Measurements from ENCODE around the gene SLC45A1. TPM values are rescaled to one million over a fixed set of nuclear protein-coding genes. Genes with fewer than 3 reads are reported as not detected.

SLC45A1 gene
- total RNA-seq, 1 experiment from 2014 or later: 13.8 TPM

- Histone ChIP-seq H3K27me3 (ENCODE audit: insufficient read depth, low read length) (no peaks in the 10 kb centered on the region), H3K79me2 (ENCODE audit: insufficient read depth, low read length) (no peaks in the 10 kb centered on the region; the same call in none of the 2 replicates), H3K4me2 (ENCODE audit: low read length) (no peak overlapping the region), H3K27ac (ENCODE audit: low read depth, low read length) (no peak overlapping the region), H4K20me1 (ENCODE audit: insufficient read depth) (no peaks in the 10 kb centered on the region), H3K36me3 (ENCODE audit: control insufficient read depth in 1 of 2, insufficient read depth in 2 of 2, low read length in 2 of 2) (peaks cover 0 to 6% of the 10 kb centered on the region in 2 experiments; a peak in 1 of 4 replicates), H3K9ac (ENCODE audit: low read length) (no peak overlapping the region), H2AFZ (ENCODE audit: low read depth, low read length, poor library complexity, severe bottlenecking) (no peak overlapping the region), H3K4me3 (replicated peaks in 1 of 2; ENCODE audit: low read depth in 1 of 2, low read length in 2 of 2) (no peak overlapping the region), H3K4me1 (ENCODE audit: control insufficient read depth in 1 of 2, insufficient read depth in 2 of 2, low read length in 2 of 2) (no peaks in the 10 kb centered on the region), H3K9me3 (ENCODE audit: control insufficient read depth in 1 of 2, insufficient read depth in 1 of 2, low read depth in 1 of 2, low read length in 2 of 2) (no peaks in the 10 kb centered on the region), H3K9me2 (ENCODE audit: insufficient read depth) (no peaks in the 10 kb centered on the region)
- POLR2A ChIA-PET: interaction anchor here (0.7 kb wide), 1 partner anchor 19 kb away, joined by 3 read pairs; no protein-coding TSS in a partner anchor
- no TSS peak for BruUV-seq (replicated peaks)
- ATAC-seq: no peak
- DNase-seq (ENCODE audit: low read depth, low spot score): no peak
- intact Hi-C loops (cut with micrococcal nuclease): no loop called here
- CTCF ChIA-PET: interaction anchor here (1.1 kb wide), 1 partner anchor 15 kb away, joined by 3 read pairs; no protein-coding TSS in a partner anchor
- no peak for TF ChIP-seq JUND (IDR thresholded peaks at IDR 0.05)
- no peak for TF ChIP-seq EZH2phosphoT487 (IDR thresholded peaks at IDR 0.05; ENCODE audit: borderline replicate concordance)
- no peak for TF ChIP-seq CBX3 (IDR thresholded peaks at IDR 0.05; ENCODE audit: low read depth)
- no peak for TF ChIP-seq POLR2A (IDR thresholded peaks at IDR 0.05; ENCODE audit: borderline replicate concordance, extremely low read depth, insufficient read depth, insufficient read length)
- no peak for TF ChIP-seq EGR1 (IDR thresholded peaks at IDR 0.05; ENCODE audit: low read depth)
- no peak for TF ChIP-seq ZFX (IDR thresholded peaks at IDR 0.05)
- TF ChIP-seq SRF (IDR thresholded peaks at IDR 0.05; ENCODE audit: low read depth): no peak
- TF ChIP-seq ATF3 (IDR thresholded peaks at IDR 0.05): no peak
- TF ChIP-seq FOSL1 (IDR thresholded peaks at IDR 0.05; ENCODE audit: low read depth): no peak
- no peak for TF ChIP-seq CTCF (IDR thresholded peaks at IDR 0.05 in 2 of 3, conservative IDR thresholded peaks at IDR 0.05 in 1 of 3; ENCODE audit: borderline replicate concordance in 1 of 3, insufficient read depth in 1 of 3, low read depth in 2 of 3, low read length in 2 of 3)
- no peak for TF ChIP-seq SIN3A (IDR thresholded peaks at IDR 0.05; ENCODE audit: low read depth)
- TF ChIP-seq MAX (IDR thresholded peaks at IDR 0.05): no peak
- TF ChIP-seq CEBPB (IDR thresholded peaks at IDR 0.05; ENCODE audit: low read depth): no peak
- TF ChIP-seq SP1 (IDR thresholded peaks at IDR 0.05; ENCODE audit: low read depth): no peak
- TF ChIP-seq RAD21 (IDR thresholded peaks at IDR 0.05; ENCODE audit: low read depth): no peak
- TF ChIP-seq ZBTB33 (IDR thresholded peaks at IDR 0.05; ENCODE audit: extremely low read depth, insufficient replicate concordance, low read length): no peak
- TF ChIP-seq ELF1 (IDR thresholded peaks at IDR 0.05; ENCODE audit: borderline replicate concordance, low read depth): no peak
- RAD21 ChIA-PET (ENCODE audit: low non-redundant PET in 1 of 2, low total read pairs in 2 of 2, uncharacterized antibody in 2 of 2, unreplicated experiment in 2 of 2): no interaction called here
Measured at GRCh38 chr1:8367571-8368194, 49.8 kb downstream of the SLC45A1 start.

Measured in HCT116 (cell line).